ENCODE results near the gene TNN.

TNN gene

DNA sequence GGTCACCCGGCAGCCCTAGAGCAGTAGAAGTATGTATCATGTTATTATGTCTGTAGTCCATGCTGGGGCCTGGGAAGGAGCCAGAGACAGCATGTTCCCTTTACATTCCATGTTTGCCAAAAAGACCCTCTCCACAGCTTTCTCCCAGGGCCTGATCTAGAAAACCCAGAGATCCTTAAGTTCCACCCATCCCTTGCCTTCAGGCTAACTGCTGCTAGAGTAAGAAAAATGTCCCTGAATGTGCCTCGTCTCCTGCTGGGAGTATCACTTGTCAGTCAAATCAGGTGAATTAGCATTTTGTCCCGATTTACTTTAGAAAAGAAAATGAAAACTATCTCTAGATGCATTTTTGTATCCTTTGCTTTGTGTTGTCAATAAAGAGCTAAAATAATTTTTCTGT, 31.2 kb upstream of the TNN start:
- Histone ChIP-seq H4K91ac (ENCODE audit: low read length) (no peak overlapping the region), H2AK5ac (ENCODE audit: low read length, severe bottlenecking) (no peak overlapping the region), H2AFZ (ENCODE audit: low read depth, low read length) (no peak overlapping the region), H3K14ac (ENCODE audit: low read length in 2 of 2) (no peak overlapping the region), H2BK120ac (ENCODE audit: low read depth, low read length) (no peak overlapping the region), H2BK5ac (ENCODE audit: low read depth, low read length, poor library complexity, severe bottlenecking) (no peak overlapping the region), H3K23ac (ENCODE audit: low read length in 2 of 2) (no peak overlapping the region), H4K8ac (ENCODE audit: low read length) (no peak overlapping the region), H3K36me3 (ENCODE audit: control insufficient read depth in 1 of 2, insufficient read depth in 2 of 2, low read depth in 1 of 2, low read length in 2 of 2) (no peaks in the 10 kb centered on the region), H3K79me1 (replicated peaks; ENCODE audit: low read length, poor library complexity, severe bottlenecking) (no peaks in the 10 kb centered on the region), H3K4me1 (ENCODE audit: control insufficient read depth, insufficient read depth, low read depth, low read length) (no peaks in the 10 kb centered on the region), H3K9ac (ENCODE audit: low read length) (no peak overlapping the region), H3K4me2 (ENCODE audit: low read length, poor library complexity, severe bottlenecking) (no peak overlapping the region), H2BK12ac (ENCODE audit: low read length in 2 of 2) (no peak overlapping the region), H3K4me3 (ENCODE audit: insufficient read depth in 1 of 2, low read depth in 1 of 2, low read length in 2 of 2) (no peak overlapping the region), H3K27me3 (ENCODE audit: control insufficient read depth in 1 of 2, insufficient read depth in 1 of 2, low read length in 2 of 2) (peaks cover 8 to 11% of the 10 kb centered on the region in 2 experiments), H3K18ac (ENCODE audit: low read depth in 1 of 2, low read length in 2 of 2) (no peak overlapping the region), H3K9me3 (ENCODE audit: control insufficient read depth, low read length) (no peaks in the 10 kb centered on the region), H3K4ac (ENCODE audit: low read depth in 1 of 2, low read length in 2 of 2) (no peak overlapping the region), H2BK15ac (ENCODE audit: low read depth, poor library complexity, severe bottlenecking) (no peak overlapping the region), H3K27ac (ENCODE audit: low read length, poor library complexity, severe bottlenecking) (no peak overlapping the region)
- DNase-seq, result no peak
- WGBS, result 100% methylated on average over 2 of the region's 3 CpGs

DNA sequence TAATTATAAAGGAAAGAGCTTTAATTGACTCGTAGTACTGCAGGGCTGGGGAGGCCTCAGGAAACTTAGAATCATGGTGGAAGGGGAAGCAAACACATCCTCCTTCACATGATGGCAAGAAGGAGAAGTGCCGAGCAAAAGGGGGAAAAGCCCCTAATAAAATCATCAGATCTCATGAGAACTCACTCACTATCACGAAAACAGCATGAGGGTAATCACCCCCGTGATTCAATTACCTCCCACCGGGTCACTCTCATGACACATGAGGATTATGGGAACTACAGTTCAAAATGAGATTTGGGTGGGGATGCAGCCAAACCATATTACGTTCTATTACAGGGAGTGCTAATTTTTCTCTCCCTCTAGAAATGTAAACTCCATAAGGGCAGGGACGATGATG, 30.2 kb upstream of the TNN start:
- H2BK5ac ChIP-seq (ENCODE audit: low read depth, low read length, poor library complexity, severe bottlenecking), result no peak overlapping the region
- no peaks in the 10 kb centered on the region for H3K4me1 ChIP-seq (ENCODE audit: control insufficient read depth, insufficient read depth, low read depth, low read length)
- H2AK5ac ChIP-seq (ENCODE audit: low read length, severe bottlenecking), result no peak overlapping the region
- no peaks in the 10 kb centered on the region for H3K79me1 ChIP-seq (replicated peaks; ENCODE audit: low read length, poor library complexity, severe bottlenecking)
- no peak overlapping the region for H3K18ac ChIP-seq (ENCODE audit: low read depth in 1 of 2, low read length in 2 of 2)
- H3K36me3 ChIP-seq (ENCODE audit: control insufficient read depth in 1 of 2, insufficient read depth in 2 of 2, low read depth in 1 of 2, low read length in 2 of 2), result no peaks in the 10 kb centered on the region
- H3K14ac ChIP-seq (ENCODE audit: low read length in 2 of 2), result no peak overlapping the region
- H3K4me2 ChIP-seq (ENCODE audit: low read length, poor library complexity, severe bottlenecking), result no peak overlapping the region
- 78% methylated on average over 4 of the region's 7 CpGs for whole genome bisulfite sequencing
- no peak overlapping the region for H3K4me3 ChIP-seq (ENCODE audit: insufficient read depth in 1 of 2, low read depth in 1 of 2, low read length in 2 of 2)
- H2BK12ac ChIP-seq (ENCODE audit: low read length in 2 of 2), result no peak overlapping the region
- H2BK15ac ChIP-seq (ENCODE audit: low read depth, poor library complexity, severe bottlenecking), result no peak overlapping the region
- no peak overlapping the region for H3K4ac ChIP-seq (ENCODE audit: low read depth in 1 of 2, low read length in 2 of 2)
- H2AFZ ChIP-seq (ENCODE audit: low read depth, low read length), result no peak overlapping the region
- H2BK120ac ChIP-seq (ENCODE audit: low read depth, low read length), result no peak overlapping the region
- DNase-seq, result no peak
- H4K8ac ChIP-seq (ENCODE audit: low read length), result no peak overlapping the region
- H3K23ac ChIP-seq (ENCODE audit: low read length in 2 of 2), result no peak overlapping the region
- H4K91ac ChIP-seq (ENCODE audit: low read length), result no peak overlapping the region
- H3K27ac ChIP-seq (ENCODE audit: low read length, poor library complexity, severe bottlenecking), result no peak overlapping the region
- peaks cover 8 to 11% of the 10 kb centered on the region in 2 experiments for H3K27me3 ChIP-seq (ENCODE audit: control insufficient read depth in 1 of 2, insufficient read depth in 1 of 2, low read length in 2 of 2)
- H3K9me3 ChIP-seq (ENCODE audit: control insufficient read depth, low read length), result no peaks in the 10 kb centered on the region
- H3K9ac ChIP-seq (ENCODE audit: low read length), result no peak overlapping the region

DNA sequence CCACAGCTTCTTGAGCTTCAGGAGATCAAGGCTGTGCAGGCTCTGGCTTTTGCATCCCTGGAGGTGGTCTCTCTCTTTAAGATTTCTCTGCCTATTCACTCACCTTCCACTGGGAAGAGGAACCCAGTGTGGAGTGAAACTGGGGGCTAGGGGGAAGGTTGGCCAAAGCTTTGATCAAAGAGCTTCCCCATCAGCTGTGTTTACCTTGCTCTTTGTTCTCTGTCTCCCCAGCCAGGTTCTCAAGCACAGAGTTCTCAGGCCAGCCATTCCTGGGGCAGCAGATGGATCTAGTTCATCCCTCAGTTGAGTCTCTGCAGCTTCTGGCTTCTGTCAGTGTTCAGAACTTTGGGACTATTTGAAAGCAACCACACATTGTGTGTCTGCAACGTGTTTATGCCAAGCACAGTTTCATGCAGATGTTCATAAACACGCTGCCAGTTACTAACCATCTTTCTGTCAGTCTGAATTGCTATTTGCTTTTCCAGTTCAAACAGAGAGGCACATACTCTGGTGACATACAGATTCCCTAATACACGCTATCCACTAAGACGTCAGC, 27.2 kb upstream of the TNN start:
- Histone ChIP-seq H3K4me3 (ENCODE audit: insufficient read depth in 1 of 2, low read depth in 1 of 2, low read length in 2 of 2) (no peak overlapping the region), H2BK12ac (ENCODE audit: low read length in 2 of 2) (no peak overlapping the region), H2AFZ (ENCODE audit: low read depth, low read length) (no peak overlapping the region), H3K27me3 (ENCODE audit: control insufficient read depth in 1 of 2, insufficient read depth in 1 of 2, low read length in 2 of 2) (peaks cover 6 to 13% of the 10 kb centered on the region in 2 experiments), H3K9ac (ENCODE audit: low read length) (no peak overlapping the region), H4K8ac (ENCODE audit: low read length) (no peak overlapping the region), H3K4ac (ENCODE audit: low read depth in 1 of 2, low read length in 2 of 2) (no peak overlapping the region), H3K23ac (ENCODE audit: low read length in 2 of 2) (no peak overlapping the region), H2AK5ac (ENCODE audit: low read length, severe bottlenecking) (no peak overlapping the region), H3K79me1 (replicated peaks; ENCODE audit: low read length, poor library complexity, severe bottlenecking) (no peaks in the 10 kb centered on the region), H2BK120ac (ENCODE audit: low read depth, low read length) (no peak overlapping the region), H3K36me3 (ENCODE audit: control insufficient read depth in 1 of 2, insufficient read depth in 2 of 2, low read depth in 1 of 2, low read length in 2 of 2) (no peaks in the 10 kb centered on the region), H3K4me2 (ENCODE audit: low read length, poor library complexity, severe bottlenecking) (no peak overlapping the region), H3K18ac (ENCODE audit: low read depth in 1 of 2, low read length in 2 of 2) (no peak overlapping the region), H2BK5ac (ENCODE audit: low read depth, low read length, poor library complexity, severe bottlenecking) (no peak overlapping the region), H3K14ac (ENCODE audit: low read length in 2 of 2) (no peak overlapping the region), H2BK15ac (ENCODE audit: low read depth, poor library complexity, severe bottlenecking) (no peak overlapping the region), H4K91ac (ENCODE audit: low read length) (no peak overlapping the region), H3K4me1 (ENCODE audit: control insufficient read depth, insufficient read depth, low read depth, low read length) (peaks cover 4% of the 10 kb centered on the region), H3K27ac (ENCODE audit: low read length, poor library complexity, severe bottlenecking) (no peak overlapping the region), H3K9me3 (ENCODE audit: control insufficient read depth, low read length) (no peaks in the 10 kb centered on the region)
- DNase-seq, result no peak
- WGBS, result 75% methylated on average over 3 of the region's 4 CpGs

DNA sequence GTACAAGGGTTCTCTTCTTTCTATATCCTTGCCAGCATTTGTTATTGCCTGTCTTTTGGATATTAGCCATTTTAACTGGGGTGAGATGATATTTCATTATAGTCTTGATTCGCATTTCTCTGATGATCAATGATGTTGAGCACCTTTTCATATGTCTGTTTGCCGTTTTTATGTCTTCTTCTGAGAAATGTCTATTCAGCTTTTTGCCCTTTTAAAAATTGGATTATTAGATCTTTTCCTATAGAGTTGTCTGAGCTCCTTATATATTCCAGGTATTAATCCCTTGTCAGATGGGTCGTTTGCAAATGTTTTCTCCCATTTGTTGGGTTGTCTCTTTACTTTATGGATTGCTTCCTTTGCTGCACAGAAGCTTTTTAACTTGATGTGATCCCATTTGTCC, 25.0 kb upstream of the TNN start:
- Histone ChIP-seq H2BK120ac (ENCODE audit: low read depth, low read length) (no peak overlapping the region), H3K9me3 (ENCODE audit: control insufficient read depth, low read length) (no peaks in the 10 kb centered on the region), H3K27ac (ENCODE audit: low read length, poor library complexity, severe bottlenecking) (no peak overlapping the region), H3K79me1 (replicated peaks; ENCODE audit: low read length, poor library complexity, severe bottlenecking) (no peaks in the 10 kb centered on the region), H2BK15ac (ENCODE audit: low read depth, poor library complexity, severe bottlenecking) (no peak overlapping the region), H2AK5ac (ENCODE audit: low read length, severe bottlenecking) (no peak overlapping the region), H4K91ac (ENCODE audit: low read length) (no peak overlapping the region), H3K18ac (ENCODE audit: low read depth in 1 of 2, low read length in 2 of 2) (no peak overlapping the region), H3K14ac (ENCODE audit: low read length in 2 of 2) (no peak overlapping the region), H3K4ac (ENCODE audit: low read depth in 1 of 2, low read length in 2 of 2) (no peak overlapping the region), H3K4me1 (ENCODE audit: control insufficient read depth, insufficient read depth, low read depth, low read length) (peaks cover 4% of the 10 kb centered on the region), H3K4me2 (ENCODE audit: low read length, poor library complexity, severe bottlenecking) (no peak overlapping the region), H3K27me3 (ENCODE audit: control insufficient read depth in 1 of 2, insufficient read depth in 1 of 2, low read length in 2 of 2) (peaks cover 6 to 10% of the 10 kb centered on the region in 2 experiments), H3K9ac (ENCODE audit: low read length) (no peak overlapping the region), H3K36me3 (ENCODE audit: control insufficient read depth in 1 of 2, insufficient read depth in 2 of 2, low read depth in 1 of 2, low read length in 2 of 2) (no peaks in the 10 kb centered on the region), H3K23ac (ENCODE audit: low read length in 2 of 2) (no peak overlapping the region), H4K8ac (ENCODE audit: low read length) (no peak overlapping the region), H2BK12ac (ENCODE audit: low read length in 2 of 2) (no peak overlapping the region), H2BK5ac (ENCODE audit: low read depth, low read length, poor library complexity, severe bottlenecking) (no peak overlapping the region), H2AFZ (ENCODE audit: low read depth, low read length) (no peak overlapping the region), H3K4me3 (ENCODE audit: insufficient read depth in 1 of 2, low read depth in 1 of 2, low read length in 2 of 2) (no peak overlapping the region)
- DNase-seq, result no peak
- 52% methylated on average over 2 of the region's 3 CpGs for WGBS
